Breast epithelium (tissue), 4 donors: Measurements from ENCODE around the gene EDN3. TPM values are rescaled to one million over a fixed set of nuclear protein-coding genes. Genes with fewer than 3 reads are reported as not detected.

Experiments
- DNase-seq, 2 donors: peaks; one replicate each; pipeline ENCODE4 v3.0.0-alpha.2; 2019; ENCODE audit warnings: low spot score in 2 of 2
- H3K27ac ChIP-seq, 2 donors: fragments of 200-600 bp; sonication (generic) in 1 of 2; one replicate each; pipeline ENCODE4 v1.5.1; 2016 to 2019; ENCODE audit warnings: mild to moderate bottlenecking in 1 of 2
- H3K27me3 ChIP-seq, 2 donors: fragments of 200-600 bp; sonication (generic) in 1 of 2; one replicate each; pipeline versions ENCODE4 v1.5.1 to v1.6.0; 2017 to 2019; ENCODE audit warnings: control low read depth in 1 of 2, mild to moderate bottlenecking in 1 of 2
- H3K36me3 ChIP-seq: fragments of 200-600 bp; one replicate; pipeline ENCODE4 v1.5.1; 2019
- H3K4me1 ChIP-seq, 2 donors: fragments of 200-600 bp; sonication (generic); one replicate each; pipeline ENCODE4 v1.5.1; 2016 to 2019; ENCODE audit warnings: control low read depth in 1 of 2
- H3K4me3 ChIP-seq, 3 donors: fragments of 200-600 bp; sonication (generic); 1 replicate in 2 of 3; 2 replicates in 1 of 3; pipeline ENCODE4 v1.5.1; 2016 to 2019; ENCODE audit warnings: mild to moderate bottlenecking in 3 of 3, moderate library complexity in 2 of 3
- H3K9me3 ChIP-seq, 2 donors: fragments of 200-600 bp; sonication (generic) in 1 of 2; one replicate each; pipeline ENCODE4 v1.5.1; 2016 to 2019; ENCODE audit warnings: control low read depth in 1 of 2
- POLR2A ChIP-seq: fragments of 450-650 bp; IDR thresholded peaks from one replicate; pipeline ENCODE4 v1.6.1; 2016; ENCODE audit warnings: antibody characterized with exemption, mild to moderate bottlenecking, moderate library complexity
- POLR2AphosphoS5 ChIP-seq, 3 donors: sonication (generic); formaldehyde crosslinking; IDR thresholded peaks; one replicate each; pipeline ENCODE4 v1.6.1; 2017; ENCODE audit warnings: antibody characterized with exemption in 3 of 3
- intact Hi-C: fragments of 100-400 bp; cut with DNase I; formaldehyde crosslinking; loops from one replicate; pipeline ENCODE4 v1.15.1; 2023; ENCODE audit warnings: low total_unique reads
- total RNA-seq, 3 donors: library from RNA; depleted of rRNA; stranded (reverse); fragments of >200 nt; gene quantifications; one replicate each; pipeline ENCODE4 v1.1.0, GENCODE V29; 2016
- TF ChIP-seq, protein P1 (sequence below), 3 donors: fragments of 450-650 bp; IDR thresholded peaks; one replicate each; pipeline ENCODE4 v1.5.1; 2016 to 2017; ENCODE audit warnings: antibody characterized with exemption in 3 of 3, mild to moderate bottlenecking in 3 of 3, moderate library complexity in 3 of 3

The EDN3 gene
- total RNA-seq, 3 donors from 2014 or later, result 0.96 to 12.1 (median 6.9) TPM

- no peaks in the 10 kb centered on the region for H3K9me3 ChIP-seq
- no peaks in the 10 kb centered on the region for H3K36me3 ChIP-seq
- no peak for DNase-seq
- H3K4me1 ChIP-seq, result no peaks in the 10 kb centered on the region
- H3K27me3 ChIP-seq, result no peaks in the 10 kb centered on the region
- intact Hi-C loops, result no loop called here
- no peak for TF ChIP-seq POLR2AphosphoS5 (IDR thresholded peaks at IDR 0.05)
- TF ChIP-seq, protein P1, sequence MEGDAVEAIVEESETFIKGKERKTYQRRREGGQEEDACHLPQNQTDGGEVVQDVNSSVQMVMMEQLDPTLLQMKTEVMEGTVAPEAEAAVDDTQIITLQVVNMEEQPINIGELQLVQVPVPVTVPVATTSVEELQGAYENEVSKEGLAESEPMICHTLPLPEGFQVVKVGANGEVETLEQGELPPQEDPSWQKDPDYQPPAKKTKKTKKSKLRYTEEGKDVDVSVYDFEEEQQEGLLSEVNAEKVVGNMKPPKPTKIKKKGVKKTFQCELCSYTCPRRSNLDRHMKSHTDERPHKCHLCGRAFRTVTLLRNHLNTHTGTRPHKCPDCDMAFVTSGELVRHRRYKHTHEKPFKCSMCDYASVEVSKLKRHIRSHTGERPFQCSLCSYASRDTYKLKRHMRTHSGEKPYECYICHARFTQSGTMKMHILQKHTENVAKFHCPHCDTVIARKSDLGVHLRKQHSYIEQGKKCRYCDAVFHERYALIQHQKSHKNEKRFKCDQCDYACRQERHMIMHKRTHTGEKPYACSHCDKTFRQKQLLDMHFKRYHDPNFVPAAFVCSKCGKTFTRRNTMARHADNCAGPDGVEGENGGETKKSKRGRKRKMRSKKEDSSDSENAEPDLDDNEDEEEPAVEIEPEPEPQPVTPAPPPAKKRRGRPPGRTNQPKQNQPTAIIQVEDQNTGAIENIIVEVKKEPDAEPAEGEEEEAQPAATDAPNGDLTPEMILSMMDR (IDR thresholded peaks at IDR 0.05), result no peak
- no peak for TF ChIP-seq POLR2A
- H3K4me3 ChIP-seq, result no peak overlapping the region
- H3K27ac ChIP-seq, result no peak overlapping the region
Measured at GRCh38 chr20:59322585-59323454, 22.4 kb downstream of the EDN3 start.

GRCh38 chr20:59323731-59324130 is 23.3 kb downstream of the EDN3 start:
- Histone ChIP-seq H3K36me3 (no peaks in the 10 kb centered on the region), H3K27me3 (no peaks in the 10 kb centered on the region), H3K27ac (no peak overlapping the region), H3K9me3 (no peaks in the 10 kb centered on the region), H3K4me3 (no peak overlapping the region), H3K4me1 (no peaks in the 10 kb centered on the region)
- TF ChIP-seq, protein P1 (IDR thresholded peaks at IDR 0.05), result no peak
- TF ChIP-seq POLR2A, result no peak
- no peak for TF ChIP-seq POLR2AphosphoS5 (IDR thresholded peaks at IDR 0.05)
- intact Hi-C loops, result no loop called here
- no peak for DNase-seq

DNA sequence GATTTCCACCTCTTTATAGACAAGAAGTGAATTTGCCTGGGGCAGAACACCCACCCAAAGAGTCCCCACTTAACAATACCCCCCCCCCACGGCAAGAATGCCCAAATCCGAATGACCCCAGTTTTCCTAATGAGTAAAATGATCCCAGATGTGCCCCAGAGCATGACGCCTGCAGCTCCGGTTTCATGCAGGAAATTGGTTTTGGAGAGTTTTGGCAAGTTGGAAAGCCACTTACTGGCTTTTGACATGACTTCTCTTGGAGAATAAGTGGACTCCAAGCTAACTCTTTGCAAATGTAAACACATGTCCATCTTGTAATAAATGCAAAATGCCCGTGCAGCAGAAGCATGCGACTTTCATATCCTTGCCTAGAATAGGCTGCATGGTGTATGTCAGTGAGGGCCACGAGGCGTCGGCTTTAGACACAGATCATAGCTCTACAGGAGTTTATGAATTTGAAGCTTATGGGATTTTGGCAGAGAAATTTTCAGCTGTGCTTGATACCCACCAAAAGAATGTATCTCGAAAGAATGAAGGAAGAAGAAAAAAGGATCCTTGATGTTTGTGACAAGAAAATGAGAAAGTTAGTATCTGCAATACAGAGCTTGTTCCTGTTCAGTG is 24.2 kb downstream of the EDN3 start:
- no peak overlapping the region for H3K4me3 ChIP-seq
- H3K27ac ChIP-seq, result no peak overlapping the region
- DNase-seq, result no peak
- H3K4me1 ChIP-seq, result no peaks in the 10 kb centered on the region
- no peaks in the 10 kb centered on the region for H3K27me3 ChIP-seq
- intact Hi-C loops, result no loop called here
- TF ChIP-seq, protein P1 (IDR thresholded peaks at IDR 0.05), result no peak
- TF ChIP-seq POLR2AphosphoS5 (IDR thresholded peaks at IDR 0.05), result no peak
- TF ChIP-seq POLR2A, result no peak
- H3K9me3 ChIP-seq, result no peaks in the 10 kb centered on the region
- no peaks in the 10 kb centered on the region for H3K36me3 ChIP-seq

GRCh38 chr20:59325142-59325523 is 24.7 kb downstream of the EDN3 start:
- TF ChIP-seq, protein P1 (IDR thresholded peaks at IDR 0.05), result no peak
- TF ChIP-seq POLR2AphosphoS5 (IDR thresholded peaks at IDR 0.05), result no peak
- TF ChIP-seq POLR2A, result no peak
- Histone ChIP-seq H3K36me3 (no peaks in the 10 kb centered on the region), H3K27me3 (no peaks in the 10 kb centered on the region), H3K4me1 (no peaks in the 10 kb centered on the region), H3K9me3 (no peaks in the 10 kb centered on the region), H3K4me3 (no peak overlapping the region), H3K27ac (no peak overlapping the region)
- intact Hi-C loops, result no loop called here
- DNase-seq, result no peak

GRCh38 chr20:59326188-59326587 is 25.8 kb downstream of the EDN3 start:
- TF ChIP-seq, protein P1 (IDR thresholded peaks at IDR 0.05), result no peak
- TF ChIP-seq POLR2A (no peak), POLR2AphosphoS5 (IDR thresholded peaks at IDR 0.05) (no peak)
- intact Hi-C loops, result no loop called here
- H3K4me3 ChIP-seq, result no peak overlapping the region
- no peaks in the 10 kb centered on the region for H3K9me3 ChIP-seq
- no peaks in the 10 kb centered on the region for H3K36me3 ChIP-seq
- H3K4me1 ChIP-seq, result no peaks in the 10 kb centered on the region
- no peak overlapping the region for H3K27ac ChIP-seq
- H3K27me3 ChIP-seq, result peaks cover 0 to 2% of the 10 kb centered on the region in 2 donors
- no peak for DNase-seq
